Osteoblast (primary cell): ENCODE data around the gene NYNRIN. TPM values are rescaled to one million over a fixed set of nuclear protein-coding genes. Genes with fewer than 3 reads are reported as not detected.

ENCODE experiments used
- DNase-seq: peaks from one replicate; pipeline ENCODE4 v3.0.0; 2011; ENCODE audit warnings: low spot score, mixed read lengths; ENCODE audit not compliant: insufficient read length; ENCODE audit errors: missing footprints
- H2AFZ ChIP-seq: 2 replicates; pipeline ENCODE4 v1.6.0; 2011; ENCODE audit warnings: mild to moderate bottlenecking, low read length
- H3K27ac ChIP-seq: 2 replicates; pipeline ENCODE4 v1.5.1; 2011; ENCODE audit warnings: mild to moderate bottlenecking, low read depth, low read length, moderate library complexity
- H3K27me3 ChIP-seq: 2 replicates; pipeline ENCODE4 v1.6.0; 2012; ENCODE audit warnings: mild to moderate bottlenecking, control low read depth, inconsistent platforms, low read length, moderate library complexity; ENCODE audit not compliant: insufficient read depth
- H3K36me3 ChIP-seq: 2 replicates; pipeline ENCODE4 v1.5.1; 2011; ENCODE audit warnings: mild to moderate bottlenecking, low read length, control low read depth, moderate library complexity; ENCODE audit not compliant: insufficient read depth
- H3K4me1 ChIP-seq: 2 replicates; pipeline ENCODE4 v1.5.1; 2011; ENCODE audit warnings: mild to moderate bottlenecking, low read length, control low read depth, moderate library complexity; ENCODE audit not compliant: insufficient read depth
- H3K4me2 ChIP-seq: 2 replicates; pipeline ENCODE4 v1.6.0; 2011; ENCODE audit warnings: mild to moderate bottlenecking, low read length; ENCODE audit not compliant: insufficient read depth
- H3K4me3 ChIP-seq: fragments of 200-600 bp; sonication (generic); 3 replicates; pipeline ENCODE4 v1.5.1; 2012; ENCODE audit warnings: mild to moderate bottlenecking, low read length, inconsistent platforms; ENCODE audit not compliant: insufficient read depth
- H3K79me2 ChIP-seq: 2 replicates; pipeline ENCODE4 v1.6.0; 2012; ENCODE audit warnings: mild to moderate bottlenecking, low read length, control low read depth, inconsistent platforms; ENCODE audit not compliant: insufficient read depth
- H3K9me3 ChIP-seq: 2 replicates; pipeline ENCODE4 v1.5.1; 2011; ENCODE audit warnings: low read depth, low read length, control low read depth
- H4K20me1 ChIP-seq: 2 replicates; pipeline ENCODE4 v1.6.0; 2012; ENCODE audit warnings: mild to moderate bottlenecking, low read length, control low read depth; ENCODE audit not compliant: insufficient read depth
- CTCF ChIP-seq: IDR thresholded peaks from 2 replicates; pipeline ENCODE4 v1.5.1; 2011; ENCODE audit warnings: mild to moderate bottlenecking, low read depth, low read length, moderate library complexity; ENCODE audit errors: extremely low read depth
- total RNA-seq: library from RNA; depleted of rRNA; stranded (reverse); fragments of >200 nt; gene quantifications from 2 replicates; pipeline ENCODE4 v1.2.3, GENCODE V29; 2012

The NYNRIN gene
- total RNA-seq, 1 donor: 7.2 TPM

- no peaks in the 10 kb centered on the region for H3K27me3 ChIP-seq
- no peaks in the 10 kb centered on the region for H3K79me2 ChIP-seq
- H3K27ac ChIP-seq: no peak overlapping the region
- no peak overlapping the region for H3K4me2 ChIP-seq
- H3K9me3 ChIP-seq: no peaks in the 10 kb centered on the region
- TF ChIP-seq CTCF: no peak
- no peak for DNase-seq
- H3K4me3 ChIP-seq: no peak overlapping the region
- no peaks in the 10 kb centered on the region for H3K4me1 ChIP-seq
- no peaks in the 10 kb centered on the region for H3K36me3 ChIP-seq
- no peak overlapping the region for H2AFZ ChIP-seq
- H4K20me1 ChIP-seq: no peaks in the 10 kb centered on the region
Measured at GRCh38 chr14:24459331-24459730, 60.5 kb downstream of the NYNRIN start.

GRCh38 chr14:24461336-24461735 is 62.5 kb downstream of the NYNRIN start:
- Histone ChIP-seq H3K27me3 (no peaks in the 10 kb centered on the region), H3K36me3 (no peaks in the 10 kb centered on the region), H3K27ac (no peak overlapping the region), H3K4me1 (no peaks in the 10 kb centered on the region), H3K79me2 (no peaks in the 10 kb centered on the region), H3K4me2 (no peak overlapping the region), H4K20me1 (no peaks in the 10 kb centered on the region), H2AFZ (no peak overlapping the region), H3K9me3 (no peaks in the 10 kb centered on the region), H3K4me3 (no peak overlapping the region)
- no peak for DNase-seq
- no peak for TF ChIP-seq CTCF

- Histone ChIP-seq H3K4me3 (no peak overlapping the region), H3K27me3 (no peaks in the 10 kb centered on the region), H3K4me1 (no peaks in the 10 kb centered on the region), H2AFZ (no peak overlapping the region), H3K9me3 (no peaks in the 10 kb centered on the region), H3K36me3 (no peaks in the 10 kb centered on the region), H4K20me1 (no peaks in the 10 kb centered on the region), H3K27ac (no peak overlapping the region), H3K79me2 (no peaks in the 10 kb centered on the region), H3K4me2 (no peak overlapping the region)
- no peak for TF ChIP-seq CTCF
- no peak for DNase-seq
Measured at GRCh38 chr14:24463017-24463883, 64.4 kb downstream of the NYNRIN start.

GRCh38 chr14:24463884-24464785 is 65.3 kb downstream of the NYNRIN start:
- H3K9me3 ChIP-seq: no peaks in the 10 kb centered on the region
- H3K27ac ChIP-seq: no peak overlapping the region
- no peak for TF ChIP-seq CTCF
- DNase-seq: no peak
- no peak overlapping the region for H2AFZ ChIP-seq
- no peaks in the 10 kb centered on the region for H3K4me1 ChIP-seq
- no peaks in the 10 kb centered on the region for H3K27me3 ChIP-seq
- no peak overlapping the region for H3K4me2 ChIP-seq
- no peaks in the 10 kb centered on the region for H3K36me3 ChIP-seq
- H3K79me2 ChIP-seq: no peaks in the 10 kb centered on the region
- no peaks in the 10 kb centered on the region for H4K20me1 ChIP-seq
- H3K4me3 ChIP-seq: no peak overlapping the region
